CD4-positive, CD25-positive, alpha-beta regulatory T cell (primary cell): Measurements from ENCODE around the gene ASTN1. TPM values are rescaled to one million over a fixed set of nuclear protein-coding genes. Genes with fewer than 3 reads are reported as not detected.

Experiments used
- ATAC-seq, 2 donors: fragments of 150-1000 bp; cut with Tn5 transposase; one replicate each; pipeline ENCODE4 v1.10.0; 2021; ENCODE audit warnings: low read depth in 2 of 2, moderate number of reproducible peaks in 2 of 2, moderate library complexity in 1 of 2
- DNase-seq, 3 donors: peaks; one replicate each; pipeline versions ENCODE4 v3.0.0 to v3.0.0-alpha.2; 2012 to 2022; ENCODE audit warnings: mixed read lengths in 1 of 3
- H3K27ac ChIP-seq: one replicate; pipeline ENCODE4 v1.7.0; 2013; ENCODE audit warnings: mild to moderate bottlenecking, low read length; ENCODE audit not compliant: insufficient read depth, poor library complexity, severe bottlenecking
- H3K27me3 ChIP-seq: one replicate; pipeline ENCODE4 v1.7.0; 2013; ENCODE audit warnings: low read length; ENCODE audit not compliant: control insufficient read depth, insufficient read depth
- H3K36me3 ChIP-seq: one replicate; pipeline ENCODE4 v1.7.0; 2013; ENCODE audit warnings: mild to moderate bottlenecking, low read length, moderate library complexity; ENCODE audit not compliant: control insufficient read depth, insufficient read depth
- H3K4me1 ChIP-seq: 2 replicates; pipeline ENCODE4 v1.7.0; 2013; ENCODE audit warnings: mild to moderate bottlenecking, low read length; ENCODE audit not compliant: insufficient read depth, control insufficient read depth, poor library complexity, severe bottlenecking
- H3K4me3 ChIP-seq: one replicate; pipeline ENCODE4 v1.7.0; 2013; ENCODE audit warnings: low read depth, mild to moderate bottlenecking, low read length, moderate library complexity
- H3K9me3 ChIP-seq, 2 experiments: 1 replicate in 1 of 2; 2 replicates in 1 of 2; pipeline ENCODE4 v1.7.0; 2013; ENCODE audit warnings: low read length in 2 of 2, mild to moderate bottlenecking in 1 of 2, moderate library complexity in 1 of 2; ENCODE audit not compliant: control insufficient read depth in 2 of 2
- H3K27ac Mint-ChIP-seq, 3 donors: one replicate each; pipeline ENCODE4 v1.8.0; 2020 to 2022; ENCODE audit warnings: mild to moderate bottlenecking in 3 of 3, mixed read lengths in 3 of 3, moderate library complexity in 2 of 3
- H3K27me3 Mint-ChIP-seq: one replicate; pipeline ENCODE4 v1.8.0; 2022; ENCODE audit warnings: mild to moderate bottlenecking, mixed read lengths
- H3K36me3 Mint-ChIP-seq: one replicate; pipeline ENCODE4 v1.8.0; 2020; ENCODE audit warnings: mixed read lengths
- H3K4me1 Mint-ChIP-seq, 4 donors: one replicate each; pipeline ENCODE4 v1.8.0; 2020 to 2022; ENCODE audit warnings: mixed read lengths in 4 of 4, mild to moderate bottlenecking in 1 of 4
- H3K4me3 Mint-ChIP-seq, 4 donors: one replicate each; pipeline ENCODE4 v1.8.0; 2020 to 2022; ENCODE audit warnings: mild to moderate bottlenecking in 4 of 4, mixed read lengths in 4 of 4, moderate library complexity in 3 of 4
- H3K9me3 Mint-ChIP-seq, 7 donors: one replicate each; pipeline ENCODE4 v1.8.0; 2020 to 2022; ENCODE audit warnings: mixed read lengths in 7 of 7, mild to moderate bottlenecking in 3 of 7, moderate library complexity in 2 of 7
- polyA plus RNA-seq, 4 donors: library from polyadenylated mRNA; unstranded; fragments of 300-500 nt; fragmentation: Illumina TruSeq; gene quantifications; one replicate each; pipeline ENCODE4 v1.2.3, GENCODE V29; 2021
- total RNA-seq: library from RNA; stranded (reverse); gene quantifications from one replicate; pipeline ENCODE4 v1.2.3, GENCODE V29; 2022

ASTN1 gene
- total and polyA plus RNA-seq, 5 donors from 2014 or later: not detected

DNA sequence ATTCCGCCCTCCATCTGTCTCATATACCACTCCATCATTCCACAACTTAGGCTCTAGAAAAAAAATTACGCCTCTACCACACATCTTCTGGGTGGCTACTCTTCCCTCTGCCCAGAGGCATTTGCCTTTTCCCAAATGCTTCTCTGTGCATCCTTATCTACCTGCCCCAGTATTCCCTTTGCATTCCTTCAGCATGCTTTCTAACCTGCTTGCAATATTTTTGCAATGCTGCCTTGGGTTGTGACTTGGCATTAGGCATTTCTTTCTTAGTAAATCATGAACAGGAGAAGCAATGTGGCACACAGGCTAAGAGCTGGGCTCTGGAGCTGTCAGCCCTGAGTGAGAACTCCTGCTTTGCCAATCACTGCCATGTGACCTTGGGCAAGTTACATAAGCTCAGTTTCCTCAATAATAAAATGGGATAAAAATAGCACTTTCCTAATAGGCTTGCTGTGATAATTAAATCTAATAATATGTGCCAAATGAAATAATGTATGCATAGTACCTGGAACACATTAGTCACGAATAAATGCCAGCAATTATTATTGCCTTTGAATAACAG is 276.0 kb downstream of the ASTN1 start:
- Mint-ChIP-seq H3K4me3 (no peak overlapping the region), H3K27me3 (peaks cover 4% of the 10 kb centered on the region), H3K4me1 (no peaks in the 10 kb centered on the region), H3K36me3 (no peaks in the 10 kb centered on the region), H3K27ac (no peak overlapping the region), H3K9me3 (peaks cover 0 to 4% (median 0%) of the 10 kb centered on the region in 7 donors)
- Histone ChIP-seq H3K36me3 (no peaks in the 10 kb centered on the region), H3K27me3 (no peaks in the 10 kb centered on the region), H3K27ac (no peak overlapping the region), H3K4me1 (no peaks in the 10 kb centered on the region), H3K4me3 (no peak overlapping the region), H3K9me3 (no peaks in the 10 kb centered on the region)
- DNase-seq (no peak), ATAC-seq (no peak)

DNA sequence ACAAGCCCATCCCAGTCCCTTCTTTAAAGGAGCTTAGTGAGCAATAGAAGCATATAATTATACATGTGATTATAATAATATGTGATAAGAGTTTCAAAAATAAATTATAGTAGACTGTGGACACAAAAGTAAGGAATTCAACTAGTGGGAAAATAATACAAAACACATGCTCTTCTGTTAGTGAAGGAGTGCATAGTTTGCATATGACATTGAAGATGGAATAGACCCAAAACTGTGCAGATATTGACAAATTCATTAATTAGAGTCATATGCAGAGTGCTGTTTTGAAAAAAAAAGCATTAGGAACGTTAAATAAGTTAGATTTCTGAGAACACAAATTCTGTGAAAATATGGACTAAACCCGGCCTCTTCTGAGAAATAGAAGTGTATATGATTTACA is 278.8 kb downstream of the ASTN1 start:
- no peaks in the 10 kb centered on the region for H3K36me3 Mint-ChIP-seq
- H3K36me3 ChIP-seq: no peaks in the 10 kb centered on the region
- peaks cover 4% of the 10 kb centered on the region for H3K27me3 Mint-ChIP-seq
- no peak overlapping the region for H3K4me3 Mint-ChIP-seq
- H3K4me3 ChIP-seq: no peak overlapping the region
- peak in 1 of 3 donors; percentile 1 for DNase-seq
- H3K4me1 Mint-ChIP-seq: no peaks in the 10 kb centered on the region
- H3K27me3 ChIP-seq: no peaks in the 10 kb centered on the region
- no peak overlapping the region for H3K27ac Mint-ChIP-seq
- no peaks in the 10 kb centered on the region for H3K4me1 ChIP-seq
- H3K27ac ChIP-seq: no peak overlapping the region
- no peak for ATAC-seq
- no peaks in the 10 kb centered on the region for H3K9me3 ChIP-seq
- H3K9me3 Mint-ChIP-seq: no peaks in the 10 kb centered on the region

DNA sequence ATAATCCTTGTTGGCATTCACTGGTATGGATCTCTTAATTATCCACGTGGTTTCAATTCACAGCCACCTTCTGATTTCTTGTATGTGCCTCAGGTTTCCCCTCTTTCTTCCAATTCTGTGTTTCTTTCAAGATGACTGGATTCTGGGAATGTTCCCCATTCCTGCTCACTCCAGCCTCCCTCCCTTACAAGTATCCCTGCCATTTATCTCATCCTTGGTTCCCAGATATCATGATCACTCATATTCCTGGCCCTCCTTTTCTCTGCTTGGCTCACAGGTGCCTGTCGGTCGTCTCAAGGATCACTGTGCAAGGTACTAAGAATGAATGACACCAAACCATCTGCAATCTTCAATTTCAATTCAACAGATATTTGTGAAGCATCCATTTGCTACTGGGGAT is 279.2 kb downstream of the ASTN1 start:
- ATAC-seq (no peak), DNase-seq (no peak)
- Mint-ChIP-seq H3K9me3 (no peaks in the 10 kb centered on the region), H3K4me3 (no peak overlapping the region), H3K27me3 (peaks cover 4% of the 10 kb centered on the region), H3K36me3 (no peaks in the 10 kb centered on the region), H3K27ac (no peak overlapping the region), H3K4me1 (no peaks in the 10 kb centered on the region)
- H3K36me3 ChIP-seq: no peaks in the 10 kb centered on the region
- no peaks in the 10 kb centered on the region for H3K4me1 ChIP-seq
- no peak overlapping the region for H3K4me3 ChIP-seq
- no peaks in the 10 kb centered on the region for H3K27me3 ChIP-seq
- no peaks in the 10 kb centered on the region for H3K9me3 ChIP-seq
- no peak overlapping the region for H3K27ac ChIP-seq

GRCh38 chr1:176884911-176885310 is 279.6 kb downstream of the ASTN1 start:
- no peak for ATAC-seq

DNA sequence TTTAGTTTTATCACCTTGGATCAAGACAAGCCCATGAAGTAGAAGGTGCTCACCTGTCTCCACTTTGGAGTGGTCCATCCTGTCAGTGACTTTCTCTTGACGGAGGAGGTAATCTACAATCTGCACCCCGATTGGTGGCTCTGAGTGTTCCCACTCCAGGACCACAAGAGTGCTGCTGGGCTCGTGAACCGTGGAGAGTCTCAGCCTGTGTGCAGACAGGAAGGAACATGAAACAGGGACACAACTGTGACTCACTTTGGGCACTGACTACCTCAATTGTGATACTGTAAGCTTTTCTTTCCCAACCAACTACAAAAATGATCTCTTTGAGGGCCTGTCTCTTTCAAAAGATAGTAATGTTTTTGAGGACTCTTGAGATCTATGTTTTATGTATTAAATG is 280.2 kb downstream of the ASTN1 start:
- H3K36me3 Mint-ChIP-seq: no peaks in the 10 kb centered on the region
- ATAC-seq: no peak
- H3K27ac Mint-ChIP-seq: no peak overlapping the region
- H3K27me3 ChIP-seq: no peaks in the 10 kb centered on the region
- no peaks in the 10 kb centered on the region for H3K9me3 Mint-ChIP-seq
- no peaks in the 10 kb centered on the region for H3K9me3 ChIP-seq
- H3K4me3 ChIP-seq: no peak overlapping the region
- H3K36me3 ChIP-seq: no peaks in the 10 kb centered on the region
- DNase-seq: no peak
- no peak overlapping the region for H3K27ac ChIP-seq
- peaks cover 4% of the 10 kb centered on the region for H3K27me3 Mint-ChIP-seq
- no peaks in the 10 kb centered on the region for H3K4me1 Mint-ChIP-seq
- no peaks in the 10 kb centered on the region for H3K4me1 ChIP-seq
- H3K4me3 Mint-ChIP-seq: no peak overlapping the region

More at GRCh38 chr1:176884911-176885310, 279.6 kb downstream of the ASTN1 start:
- H3K27ac Mint-ChIP-seq: no peak overlapping the region
- no peak overlapping the region for H3K4me3 Mint-ChIP-seq
- no peaks in the 10 kb centered on the region for H3K9me3 Mint-ChIP-seq
- H3K4me3 ChIP-seq: no peak overlapping the region
- no peaks in the 10 kb centered on the region for H3K4me1 ChIP-seq
- DNase-seq: no peak
- no peaks in the 10 kb centered on the region for H3K36me3 ChIP-seq
- no peaks in the 10 kb centered on the region for H3K27me3 ChIP-seq
- H3K9me3 ChIP-seq: no peaks in the 10 kb centered on the region
- no peaks in the 10 kb centered on the region for H3K36me3 Mint-ChIP-seq
- peaks cover 4% of the 10 kb centered on the region for H3K27me3 Mint-ChIP-seq
- H3K27ac ChIP-seq: no peak overlapping the region
- H3K4me1 Mint-ChIP-seq: no peaks in the 10 kb centered on the region

DNA sequence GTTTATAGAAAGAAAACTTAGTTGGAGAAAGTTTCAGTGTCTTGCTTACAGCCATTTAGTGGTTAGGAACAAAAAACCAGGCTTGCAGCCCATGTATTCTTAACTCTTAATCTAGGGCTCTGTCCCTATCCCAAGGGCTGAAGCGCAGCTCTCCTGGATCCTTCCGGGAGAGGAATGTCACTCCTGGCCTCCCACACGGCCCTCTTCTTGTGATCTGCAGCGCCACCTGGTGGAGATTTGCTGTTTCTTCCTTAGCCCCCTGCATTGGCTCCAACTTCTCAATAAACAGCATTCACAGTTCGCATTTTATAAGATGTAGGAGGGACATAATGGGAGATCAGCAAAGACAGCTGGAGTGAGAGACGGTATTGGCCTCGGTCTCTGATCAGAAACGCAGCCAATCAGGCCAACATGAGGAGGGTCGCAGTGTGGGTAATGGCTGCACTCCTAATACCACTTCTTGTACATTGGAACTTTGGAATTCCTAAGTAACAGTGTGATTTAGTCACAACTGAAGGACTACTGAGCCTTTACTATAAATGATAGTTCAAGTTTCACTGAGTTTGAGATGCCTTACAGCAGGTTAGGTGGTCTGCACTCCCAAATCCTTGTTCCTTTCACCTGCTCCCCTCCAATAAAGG is 283.4 kb downstream of the ASTN1 start:
- no peak overlapping the region for H3K27ac ChIP-seq
- no peak overlapping the region for H3K4me3 ChIP-seq
- no peaks in the 10 kb centered on the region for H3K27me3 Mint-ChIP-seq
- no peaks in the 10 kb centered on the region for H3K27me3 ChIP-seq
- H3K4me1 Mint-ChIP-seq: peaks cover 0 to 3% (median 0%) of the 10 kb centered on the region in 4 donors
- ATAC-seq: no peak
- H3K27ac Mint-ChIP-seq: no peak overlapping the region
- no peaks in the 10 kb centered on the region for H3K9me3 ChIP-seq
- no peaks in the 10 kb centered on the region for H3K36me3 Mint-ChIP-seq
- no peaks in the 10 kb centered on the region for H3K4me1 ChIP-seq
- peak in 1 of 3 donors; percentile 41 for DNase-seq
- H3K4me3 Mint-ChIP-seq: no peak overlapping the region
- H3K9me3 Mint-ChIP-seq: no peaks in the 10 kb centered on the region
- no peaks in the 10 kb centered on the region for H3K36me3 ChIP-seq

DNA sequence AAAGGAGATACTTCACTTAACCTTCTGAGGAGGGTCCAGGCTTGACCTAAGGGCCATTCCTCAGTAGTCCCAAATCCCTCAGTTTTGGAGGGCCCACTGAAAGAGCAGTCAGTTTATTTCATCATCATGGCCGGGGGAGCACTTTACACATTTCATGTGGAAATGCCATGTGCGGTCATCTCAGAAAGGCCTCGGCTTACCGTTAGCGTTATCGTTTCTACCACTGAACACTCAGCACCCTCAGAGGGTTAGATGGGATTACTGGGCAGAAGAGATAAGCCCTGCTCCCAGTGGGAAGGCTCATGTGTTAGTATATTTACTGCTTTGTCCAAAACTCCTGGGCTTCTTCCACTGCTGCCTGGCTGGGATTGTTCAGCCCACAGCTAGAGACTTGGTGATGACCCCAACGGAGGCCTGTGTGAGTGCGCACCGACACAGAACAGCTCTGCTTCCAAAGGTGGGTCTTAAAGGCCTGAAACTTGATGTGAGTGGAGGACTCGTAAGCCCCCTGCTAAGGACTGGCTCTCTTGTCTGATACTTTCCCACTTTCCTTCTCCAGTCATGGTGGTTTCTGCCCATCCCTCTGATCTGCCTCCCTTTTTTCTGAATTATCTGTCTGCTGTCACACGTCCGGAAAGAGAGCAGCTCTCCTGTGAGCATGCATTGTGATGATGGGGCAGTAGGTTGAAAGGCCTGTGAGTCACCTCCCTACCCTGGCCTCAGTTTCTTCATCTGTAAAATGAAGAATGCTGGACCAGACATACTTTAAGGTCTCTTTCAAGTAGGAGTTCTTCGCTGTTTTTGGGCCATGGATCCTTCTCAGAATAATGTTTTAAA is 284.5 kb downstream of the ASTN1 start:
- no peak for ATAC-seq
- no peaks in the 10 kb centered on the region for H3K36me3 Mint-ChIP-seq
- Histone ChIP-seq H3K27ac (no peak overlapping the region), H3K4me3 (no peak overlapping the region), H3K9me3 (no peaks in the 10 kb centered on the region), H3K4me1 (no peaks in the 10 kb centered on the region), H3K27me3 (no peaks in the 10 kb centered on the region), H3K36me3 (no peaks in the 10 kb centered on the region)
- no peaks in the 10 kb centered on the region for H3K27me3 Mint-ChIP-seq
- no peak overlapping the region for H3K4me3 Mint-ChIP-seq
- H3K9me3 Mint-ChIP-seq: peaks cover 0 to 1% (median 0%) of the 10 kb centered on the region in 7 donors
- H3K4me1 Mint-ChIP-seq: peaks cover 0 to 3% (median 0%) of the 10 kb centered on the region in 4 donors
- H3K27ac Mint-ChIP-seq: no peak overlapping the region
- DNase-seq: no peak
